Calu3 (cell line): ENCODE results near the gene SNAP25. TPM values are rescaled to one million over a fixed set of nuclear protein-coding genes. Genes with fewer than 3 reads are reported as not detected.

ENCODE experiments used
- BruUV-seq: library from RNA; stranded (reverse); fragments of 400-500 nt; replicated peaks from 2 replicates; lab custom pipeline; 2021; lab: Mats Ljungman, UMichigan
- CTCF ChIA-PET: fragments of 300-600 bp; sonication (Branson Sonifier 250); formaldehyde crosslinking; loops from one replicate; lab custom pipeline; 2022; ENCODE audit warnings: antibody characterized with exemption; lab: Charles Lee
- DNase-seq: peaks from one replicate; pipeline ENCODE4 v3.0.0; 2022
- H3K27ac Mint-ChIP-seq: one replicate; pipeline ENCODE4 v1.8.0; 2022; ENCODE audit warnings: mixed read lengths; ENCODE audit not compliant: unreplicated experiment
- H3K27me3 Mint-ChIP-seq: one replicate; pipeline ENCODE4 v1.8.0; 2022; ENCODE audit warnings: mixed read lengths; ENCODE audit not compliant: unreplicated experiment
- H3K36me3 Mint-ChIP-seq: one replicate; pipeline ENCODE4 v1.8.0; 2022; ENCODE audit warnings: mild to moderate bottlenecking, moderate library complexity, mixed read lengths; ENCODE audit not compliant: insufficient read depth, unreplicated experiment
- H3K4me1 Mint-ChIP-seq: one replicate; pipeline ENCODE4 v1.8.0; 2022; ENCODE audit warnings: mild to moderate bottlenecking, low read depth, mixed read lengths; ENCODE audit not compliant: unreplicated experiment
- H3K4me3 Mint-ChIP-seq: one replicate; pipeline ENCODE4 v1.8.0; 2022; ENCODE audit warnings: mild to moderate bottlenecking, low read depth, moderate library complexity, mixed read lengths; ENCODE audit not compliant: unreplicated experiment
- H3K9me3 Mint-ChIP-seq: one replicate; pipeline ENCODE4 v1.8.0; 2022; ENCODE audit warnings: low read depth, mixed read lengths; ENCODE audit not compliant: unreplicated experiment
- intact Hi-C: fragments of 100-400 bp; cut with micrococcal nuclease; formaldehyde crosslinking; loops from one replicate; pipeline ENCODE4 v1.10.0; 2022; ENCODE audit not compliant: unreplicated experiment
- total RNA-seq: library from RNA; stranded (reverse); gene quantifications from 2 replicates; pipeline ENCODE4 v1.2.3, GENCODE V29; 2022
- TF ChIP-seq, protein P1 (sequence below): fragments of 200-600 bp; IDR thresholded peaks from one replicate; pipeline ENCODE4 v1.8.0; 2022; ENCODE audit warnings: antibody characterized with exemption; ENCODE audit not compliant: unreplicated experiment

The SNAP25 gene
- total RNA-seq, 1 experiment from 2014 or later = 0.73 TPM

DNA sequence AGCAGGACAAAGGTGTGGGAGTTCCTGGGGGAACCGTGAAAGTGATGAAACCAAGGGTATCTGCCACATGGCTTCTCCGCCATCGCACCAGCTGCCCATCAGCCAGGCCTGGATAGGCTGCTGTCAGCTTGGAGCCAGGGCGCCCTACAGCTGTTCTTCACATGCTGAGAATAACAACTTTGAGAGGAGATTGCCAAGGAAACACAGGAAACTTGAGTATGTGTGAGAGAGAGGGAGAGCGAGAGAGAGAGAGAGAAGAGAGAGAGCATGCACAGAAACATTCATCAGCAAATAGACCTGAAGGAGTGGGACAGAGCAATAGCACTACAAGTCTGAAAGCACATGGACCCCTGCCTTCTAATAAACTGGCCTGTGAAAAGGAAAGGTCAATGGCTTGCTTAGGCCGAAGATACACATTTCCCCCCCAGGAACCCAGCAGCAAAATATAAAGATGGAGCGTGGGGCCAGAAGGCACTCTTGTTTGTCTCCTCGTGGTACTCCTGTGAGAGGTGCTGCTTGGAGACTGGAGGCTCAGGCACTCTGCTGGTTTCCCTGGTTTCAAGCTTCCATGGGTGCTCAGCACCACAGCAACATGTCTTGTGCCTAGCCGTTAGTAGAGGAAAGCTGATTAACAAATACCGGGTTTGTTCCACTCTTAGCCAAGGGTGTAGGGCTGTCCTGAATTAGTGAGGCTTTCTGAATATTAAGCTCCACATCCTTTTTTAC lies 53.0 kb downstream of the SNAP25 start:
- Mint-ChIP-seq H3K4me1 (no peaks in the 10 kb centered on the region), H3K36me3 (no peaks in the 10 kb centered on the region), H3K4me3 (no peak overlapping the region), H3K27ac (no peak overlapping the region), H3K9me3 (no peaks in the 10 kb centered on the region), H3K27me3 (no peaks in the 10 kb centered on the region)
- intact Hi-C loops = no loop called here
- DNase-seq = no peak
- CTCF ChIA-PET = no interaction called here
- TF ChIP-seq, protein P1, sequence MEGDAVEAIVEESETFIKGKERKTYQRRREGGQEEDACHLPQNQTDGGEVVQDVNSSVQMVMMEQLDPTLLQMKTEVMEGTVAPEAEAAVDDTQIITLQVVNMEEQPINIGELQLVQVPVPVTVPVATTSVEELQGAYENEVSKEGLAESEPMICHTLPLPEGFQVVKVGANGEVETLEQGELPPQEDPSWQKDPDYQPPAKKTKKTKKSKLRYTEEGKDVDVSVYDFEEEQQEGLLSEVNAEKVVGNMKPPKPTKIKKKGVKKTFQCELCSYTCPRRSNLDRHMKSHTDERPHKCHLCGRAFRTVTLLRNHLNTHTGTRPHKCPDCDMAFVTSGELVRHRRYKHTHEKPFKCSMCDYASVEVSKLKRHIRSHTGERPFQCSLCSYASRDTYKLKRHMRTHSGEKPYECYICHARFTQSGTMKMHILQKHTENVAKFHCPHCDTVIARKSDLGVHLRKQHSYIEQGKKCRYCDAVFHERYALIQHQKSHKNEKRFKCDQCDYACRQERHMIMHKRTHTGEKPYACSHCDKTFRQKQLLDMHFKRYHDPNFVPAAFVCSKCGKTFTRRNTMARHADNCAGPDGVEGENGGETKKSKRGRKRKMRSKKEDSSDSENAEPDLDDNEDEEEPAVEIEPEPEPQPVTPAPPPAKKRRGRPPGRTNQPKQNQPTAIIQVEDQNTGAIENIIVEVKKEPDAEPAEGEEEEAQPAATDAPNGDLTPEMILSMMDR = no peak
- BruUV-seq = no TSS peak

DNA sequence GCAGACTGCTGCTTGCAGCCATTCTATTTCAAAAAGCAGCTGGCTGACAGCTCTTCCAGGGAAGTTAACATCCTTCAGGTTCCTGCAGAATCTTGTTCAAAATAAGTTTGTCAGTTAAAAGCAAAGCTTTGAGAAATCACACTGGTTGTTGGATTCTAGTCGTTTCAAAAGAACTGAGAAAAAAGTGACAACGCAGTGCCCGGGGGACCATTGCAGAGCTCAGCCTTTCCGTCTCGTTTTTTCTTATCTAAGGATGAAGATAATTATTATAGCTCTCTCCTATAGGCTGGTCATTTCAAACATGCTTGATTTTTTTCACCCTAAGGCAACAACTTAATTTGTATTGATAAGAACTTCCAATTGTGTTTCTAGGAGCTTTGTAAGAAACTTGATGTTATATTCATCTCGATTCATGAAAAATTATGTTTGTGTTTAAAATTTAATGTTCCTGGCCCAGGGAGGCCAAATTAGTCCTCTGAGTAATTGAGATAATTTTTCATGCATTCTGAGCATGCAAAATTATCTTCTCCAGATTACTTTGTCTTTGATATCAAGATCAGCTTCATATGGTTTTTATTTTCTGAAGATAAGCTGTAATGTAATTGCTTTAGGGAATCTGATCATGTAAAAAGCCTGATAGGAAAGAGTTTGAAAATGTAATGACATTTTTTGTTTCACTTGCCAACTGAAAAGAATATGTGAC lies 58.4 kb downstream of the SNAP25 start:
- Mint-ChIP-seq H3K27me3 (peaks cover 7% of the 10 kb centered on the region), H3K9me3 (no peaks in the 10 kb centered on the region), H3K36me3 (no peaks in the 10 kb centered on the region), H3K27ac (no peak overlapping the region), H3K4me3 (no peak overlapping the region), H3K4me1 (no peaks in the 10 kb centered on the region)
- TF ChIP-seq, protein P1 = no peak
- intact Hi-C loops = no loop called here
- BruUV-seq = no TSS peak
- DNase-seq = no peak
- CTCF ChIA-PET = no interaction called here

DNA sequence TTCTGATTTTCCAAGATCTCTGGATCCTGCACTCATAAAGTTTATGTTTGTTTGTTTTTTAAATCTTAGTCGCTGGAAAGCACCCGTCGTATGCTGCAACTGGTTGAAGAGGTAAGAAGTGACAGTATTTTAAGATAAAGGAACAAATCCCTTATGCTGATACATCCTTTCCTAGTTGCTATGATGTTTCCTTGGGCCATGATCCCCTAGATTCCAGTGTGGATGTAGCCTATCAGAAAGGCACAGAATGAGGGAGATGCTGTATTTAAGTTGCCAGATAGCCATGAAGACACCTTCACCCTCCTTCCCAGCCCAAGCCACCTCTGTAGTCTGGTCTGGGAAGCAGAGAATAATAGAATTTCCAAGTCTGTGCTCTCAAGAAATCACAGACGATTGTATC lies 59.0 kb downstream of the SNAP25 start:
- TF ChIP-seq, protein P1 = no peak
- Mint-ChIP-seq H3K36me3 (no peaks in the 10 kb centered on the region), H3K27me3 (peaks cover 12% of the 10 kb centered on the region), H3K4me3 (no peak overlapping the region), H3K4me1 (no peaks in the 10 kb centered on the region), H3K27ac (no peak overlapping the region), H3K9me3 (no peaks in the 10 kb centered on the region)
- CTCF ChIA-PET = no interaction called here
- intact Hi-C loops = no loop called here
- no peak for DNase-seq
- no TSS peak for BruUV-seq

DNA sequence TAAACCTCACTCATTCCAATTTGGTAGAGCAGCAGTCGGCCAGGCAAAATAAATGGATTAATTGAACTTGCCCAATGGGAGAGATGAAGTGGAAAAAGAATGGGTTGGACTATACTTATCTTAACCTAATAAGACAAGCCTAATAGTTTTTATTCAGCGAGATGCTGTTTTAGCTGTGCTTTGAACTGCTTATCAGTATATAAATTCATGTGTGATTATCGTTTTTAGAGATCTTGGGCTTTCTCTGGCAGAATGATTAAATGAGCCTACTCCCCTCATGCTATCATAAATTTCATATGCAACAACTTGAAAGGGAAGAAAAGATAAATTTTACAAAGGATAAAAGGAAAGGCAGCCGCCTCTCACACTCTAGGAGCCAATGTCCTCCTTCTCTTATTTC lies 59.8 kb downstream of the SNAP25 start:
- no peak for DNase-seq
- Mint-ChIP-seq H3K4me3 (no peak overlapping the region), H3K27me3 (peaks cover 12% of the 10 kb centered on the region), H3K27ac (no peak overlapping the region), H3K9me3 (no peaks in the 10 kb centered on the region), H3K4me1 (no peaks in the 10 kb centered on the region), H3K36me3 (no peaks in the 10 kb centered on the region)
- CTCF ChIA-PET = no interaction called here
- TF ChIP-seq, protein P1 = no peak
- BruUV-seq = no TSS peak
- intact Hi-C loops = no loop called here
